GM12874 (cell line): ENCODE results near the gene TEAD1.

Source experiments
- TF ChIP-seq, protein P1 (sequence below): IDR thresholded peaks from 2 replicates; pipeline ENCODE4 v1.5.1; 2011; ENCODE audit warnings: low read depth, mild to moderate bottlenecking, control low read depth, low read length, moderate library complexity; ENCODE audit not compliant: insufficient read depth

The TEAD1 gene

DNA sequence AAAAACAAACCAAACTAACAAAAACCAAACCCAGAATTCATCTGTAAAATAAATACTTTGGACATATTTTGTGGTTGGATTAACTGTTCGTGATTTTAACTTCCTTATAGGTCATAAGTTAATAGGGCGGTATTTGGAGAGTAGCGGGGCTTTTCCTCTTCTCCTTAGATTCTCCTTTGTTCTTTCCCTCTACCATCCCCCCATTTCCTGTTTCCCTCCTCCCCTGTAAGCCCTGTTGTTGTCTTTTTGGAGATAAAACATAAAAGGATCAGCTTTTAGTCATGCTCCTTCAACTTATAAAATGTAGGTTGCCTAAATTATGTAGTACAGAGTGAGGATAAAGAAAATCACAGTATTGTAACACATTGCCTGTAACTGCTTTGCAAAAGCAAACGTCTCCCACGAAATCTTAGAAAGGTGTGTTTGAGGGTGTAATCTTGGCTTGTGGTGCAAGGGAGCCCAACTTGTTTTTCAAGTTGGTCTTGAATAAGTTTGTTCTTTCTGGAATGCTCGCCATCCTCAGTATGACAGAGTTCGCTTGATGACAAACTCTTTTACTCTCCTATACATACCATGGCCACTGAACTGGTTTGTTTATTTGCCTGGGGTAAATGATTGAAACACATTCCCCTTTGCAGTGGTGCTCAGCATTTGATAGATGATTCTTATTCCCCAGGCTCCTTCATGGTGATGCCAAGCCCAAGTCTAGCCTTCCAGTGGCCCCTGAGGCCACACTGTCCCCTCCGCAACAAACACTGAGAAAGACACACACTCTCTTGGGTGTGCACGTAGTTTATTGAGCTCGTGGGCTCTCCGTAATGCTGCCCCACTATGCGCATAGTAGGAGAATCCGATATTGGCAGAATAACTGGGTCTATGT, 49.4 kb downstream of the TEAD1 start:
- TF ChIP-seq, protein P1, sequence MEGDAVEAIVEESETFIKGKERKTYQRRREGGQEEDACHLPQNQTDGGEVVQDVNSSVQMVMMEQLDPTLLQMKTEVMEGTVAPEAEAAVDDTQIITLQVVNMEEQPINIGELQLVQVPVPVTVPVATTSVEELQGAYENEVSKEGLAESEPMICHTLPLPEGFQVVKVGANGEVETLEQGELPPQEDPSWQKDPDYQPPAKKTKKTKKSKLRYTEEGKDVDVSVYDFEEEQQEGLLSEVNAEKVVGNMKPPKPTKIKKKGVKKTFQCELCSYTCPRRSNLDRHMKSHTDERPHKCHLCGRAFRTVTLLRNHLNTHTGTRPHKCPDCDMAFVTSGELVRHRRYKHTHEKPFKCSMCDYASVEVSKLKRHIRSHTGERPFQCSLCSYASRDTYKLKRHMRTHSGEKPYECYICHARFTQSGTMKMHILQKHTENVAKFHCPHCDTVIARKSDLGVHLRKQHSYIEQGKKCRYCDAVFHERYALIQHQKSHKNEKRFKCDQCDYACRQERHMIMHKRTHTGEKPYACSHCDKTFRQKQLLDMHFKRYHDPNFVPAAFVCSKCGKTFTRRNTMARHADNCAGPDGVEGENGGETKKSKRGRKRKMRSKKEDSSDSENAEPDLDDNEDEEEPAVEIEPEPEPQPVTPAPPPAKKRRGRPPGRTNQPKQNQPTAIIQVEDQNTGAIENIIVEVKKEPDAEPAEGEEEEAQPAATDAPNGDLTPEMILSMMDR, result no peak

DNA sequence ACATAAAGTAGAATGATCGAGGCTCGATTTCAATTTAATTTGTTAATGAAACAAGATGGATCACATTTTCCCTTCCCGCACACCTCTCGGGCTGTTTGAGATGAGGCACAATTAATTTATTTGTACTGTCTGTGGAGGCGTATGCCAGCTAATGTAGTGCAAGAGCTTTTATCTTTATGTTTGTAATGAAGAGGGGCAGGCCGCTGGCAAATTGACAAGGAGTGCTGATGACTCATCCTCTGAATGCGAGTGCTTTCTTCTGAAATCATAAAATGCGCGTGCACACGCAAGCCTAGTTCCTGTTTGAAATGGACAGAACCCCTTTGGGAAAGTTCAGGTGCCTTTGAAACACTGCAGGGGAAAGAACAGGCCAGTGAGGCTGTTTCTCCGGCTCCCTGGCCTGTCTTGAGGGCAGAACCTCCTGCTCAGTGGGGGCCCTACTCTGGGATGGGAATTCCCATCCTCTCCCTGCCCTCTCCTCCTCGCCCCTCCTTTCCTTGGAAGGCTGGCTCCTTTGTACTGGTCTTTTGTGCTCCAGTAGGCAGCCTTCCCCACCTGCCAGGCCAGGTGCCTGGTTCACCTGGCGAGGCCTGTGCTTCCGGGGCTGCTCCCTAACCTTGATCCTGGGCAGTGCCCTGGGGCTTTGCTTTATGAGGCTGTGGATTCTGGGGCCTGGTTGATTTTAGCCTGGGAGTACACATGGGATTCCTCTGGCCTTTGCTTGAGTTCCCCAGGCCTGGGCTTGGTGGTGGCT, 50.3 kb downstream of the TEAD1 start:
- TF ChIP-seq, protein P1, result no peak

DNA sequence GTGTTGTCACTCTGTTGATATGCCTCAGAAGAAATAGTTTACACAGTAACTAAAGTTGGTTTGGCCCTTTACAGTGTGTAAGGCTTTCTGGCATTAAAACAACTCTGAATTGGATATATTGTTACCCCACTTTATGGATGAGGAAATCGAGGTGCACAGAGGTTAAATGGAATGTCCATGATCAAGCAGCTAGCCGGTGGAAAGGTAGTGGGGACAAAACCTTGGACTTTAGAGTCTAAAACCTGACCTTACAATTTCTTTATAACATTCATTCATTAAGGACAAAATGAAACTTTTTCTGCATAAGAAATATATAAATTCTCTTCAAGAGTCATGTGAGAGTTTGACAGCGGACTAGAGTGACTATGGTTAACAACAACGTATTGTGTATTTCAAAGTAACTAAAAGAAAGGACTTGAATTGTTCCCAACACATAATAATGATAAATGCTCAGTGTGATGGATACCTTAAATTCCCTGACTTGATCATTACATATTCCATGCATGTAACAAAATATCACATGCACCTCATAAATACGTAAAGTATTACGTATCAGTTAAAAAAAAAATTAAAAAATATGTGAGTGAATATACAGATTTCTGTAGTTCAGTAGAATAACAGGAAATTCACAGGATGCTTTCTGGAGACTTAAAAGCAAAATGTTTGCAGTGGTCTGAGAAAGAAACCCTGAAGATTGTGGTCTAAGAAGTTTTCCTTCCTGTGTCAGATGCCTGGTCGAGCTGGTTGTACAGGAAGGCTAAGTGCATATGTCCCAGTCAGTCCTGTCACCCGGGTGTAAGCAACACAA, 51.0 kb downstream of the TEAD1 start:
- TF ChIP-seq, protein P1, result no peak

DNA sequence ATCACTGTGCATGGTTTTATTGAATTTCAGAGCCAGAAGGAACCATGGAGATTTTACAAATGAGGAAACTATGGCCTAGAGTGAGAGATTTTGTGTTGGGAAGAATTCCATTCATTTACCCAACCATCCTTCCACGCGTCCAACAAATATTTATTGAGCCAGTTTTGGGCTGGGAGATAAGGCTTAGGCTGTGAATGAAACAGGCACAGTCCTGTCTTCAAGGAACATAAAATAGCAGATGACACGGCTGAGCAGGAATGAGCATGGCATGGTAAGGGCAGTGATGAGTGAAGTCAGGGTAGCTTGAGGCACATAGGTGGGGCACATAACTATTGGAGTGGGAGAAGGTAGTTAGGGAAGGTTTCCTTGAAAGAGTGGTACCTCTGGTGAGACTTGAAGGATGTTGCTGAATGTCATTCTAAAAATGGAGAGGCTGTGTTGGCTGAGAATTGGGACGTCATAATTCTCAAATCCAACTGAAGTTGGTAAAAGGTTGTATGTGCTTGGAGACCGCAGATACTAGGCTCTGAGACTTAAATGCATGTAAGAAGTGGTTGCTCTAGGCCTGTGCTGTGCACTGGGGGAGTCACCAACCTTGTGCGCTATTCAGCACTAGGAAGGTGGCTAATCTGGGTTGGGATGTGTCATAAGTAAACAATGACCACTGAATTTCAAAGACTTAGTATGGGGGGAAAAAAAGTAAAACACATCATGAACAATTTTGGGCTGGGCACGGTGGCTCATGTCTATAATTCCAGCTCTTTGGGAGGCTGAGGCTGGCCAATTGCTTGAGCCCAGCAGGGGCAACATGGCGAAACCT, 51.9 kb downstream of the TEAD1 start:
- TF ChIP-seq, protein P1, result no peak

DNA sequence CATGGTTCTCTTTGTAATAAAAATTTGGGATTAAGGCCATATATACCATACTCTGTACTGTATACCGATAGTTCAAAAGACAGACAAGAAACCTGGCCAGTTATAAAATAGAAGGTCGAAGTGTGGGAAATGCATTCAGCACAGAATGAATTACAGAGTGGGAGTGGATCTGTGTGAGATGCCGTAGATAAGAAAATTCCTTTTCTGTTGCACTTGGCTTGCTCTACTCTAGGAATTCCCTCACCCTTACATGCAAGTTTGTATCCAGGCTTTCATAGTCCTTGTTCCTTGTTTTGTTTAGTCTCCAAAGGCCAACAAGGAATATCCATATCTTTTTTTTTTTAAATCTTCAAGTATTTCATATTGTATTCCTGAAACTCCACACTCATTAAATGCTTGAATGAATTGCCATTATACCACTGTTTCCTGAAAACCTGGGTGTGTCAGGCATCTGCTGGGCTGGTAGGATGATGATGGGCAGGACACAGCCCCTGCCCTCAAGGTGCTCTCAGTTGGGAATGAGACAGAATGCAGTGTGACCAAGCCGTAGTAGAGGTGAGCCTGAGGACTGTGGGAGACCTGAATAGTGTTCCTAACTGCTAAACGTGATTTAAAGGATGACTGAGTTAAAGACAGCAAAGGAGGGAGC, 53.5 kb downstream of the TEAD1 start:
- TF ChIP-seq, protein P1, result no peak

DNA sequence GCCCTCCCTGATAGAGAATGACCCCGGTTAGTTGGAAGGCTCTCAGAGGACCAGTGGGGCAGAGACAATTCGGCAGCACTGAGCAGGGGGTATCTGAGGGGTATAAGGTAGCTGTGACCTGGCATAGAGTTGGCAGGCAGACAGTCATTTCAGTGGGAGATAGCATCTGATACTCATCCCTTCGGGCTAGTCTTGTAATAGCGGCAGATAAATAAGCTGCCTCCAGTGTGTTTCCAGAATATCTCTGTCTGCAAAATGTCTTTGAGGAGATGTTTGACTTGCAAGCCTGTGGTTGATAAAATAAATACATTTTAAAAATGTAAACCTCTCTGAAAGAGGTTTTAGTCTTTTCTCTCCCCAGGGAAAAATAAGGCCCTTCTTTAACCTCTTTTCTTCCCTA, 54.2 kb downstream of the TEAD1 start:
- TF ChIP-seq, protein P1, result no peak
